SU-DHL-6 (cell line): ENCODE measurements around the gene MITF.

ENCODE experiments used
- CTCF ChIP-seq: fragments of 200-600 bp; sonication (generic); IDR thresholded peaks from one replicate; pipeline ENCODE4 v1.5.1; 2017; ENCODE audit warnings: antibody characterized with exemption, mild to moderate bottlenecking, low read length, moderate library complexity; ENCODE audit not compliant: insufficient read depth, poor library complexity, severe bottlenecking
- EZH2phosphoT487 ChIP-seq: fragments of 200-600 bp; sonication (generic), shearing (Covaris generic); conservative IDR thresholded peaks from 2 replicates; pipeline ENCODE4 v1.6.1; 2018; ENCODE audit warnings: mild to moderate bottlenecking, antibody characterized with exemption, low read length, moderate library complexity, mixed read lengths

- no peak for TF ChIP-seq CTCF
- TF ChIP-seq EZH2phosphoT487, result no peak
Measured at GRCh38 chr3:69745505-69745904, 6.2 kb downstream of the MITF start.
